Kidney epithelial cell (primary cell): ENCODE results near the gene PLXNA4. TPM values are rescaled to one million over a fixed set of nuclear protein-coding genes. Genes with fewer than 3 reads are reported as not detected.

ENCODE experiments used
- DNase-seq: peaks from one replicate; pipeline ENCODE4 v3.0.0-alpha.2; 2010; ENCODE audit warnings: low read depth
- H3K27me3 ChIP-seq: 2 replicates; pipeline ENCODE4 v1.6.0; 2011; ENCODE audit warnings: low read length; ENCODE audit not compliant: control insufficient read depth, insufficient read depth
- H3K36me3 ChIP-seq: 2 replicates; pipeline ENCODE4 v1.5.1; 2011; ENCODE audit warnings: low read length; ENCODE audit not compliant: control insufficient read depth, insufficient read depth
- H3K4me3 ChIP-seq: 2 replicates; pipeline ENCODE4 v1.5.1; 2011; ENCODE audit warnings: low read depth, mild to moderate bottlenecking, control low read depth, low read length
- CTCF ChIP-seq: IDR thresholded peaks from 2 replicates; pipeline ENCODE4 v1.5.1; 2011; ENCODE audit warnings: mild to moderate bottlenecking, moderate library complexity, low read length, control low read depth, inconsistent platforms; ENCODE audit not compliant: insufficient read depth, poor library complexity, severe bottlenecking
- total RNA-seq: library from RNA; depleted of rRNA; stranded (reverse); fragments of >200 nt; gene quantifications from 2 replicates; pipeline ENCODE4 v1.2.3, GENCODE V29; 2015

Gene PLXNA4
- total RNA-seq, 1 donor from 2014 or later, result 5.9 TPM

- H3K36me3 ChIP-seq, result no peaks in the 10 kb centered on the region
- H3K27me3 ChIP-seq, result peaks cover 2% of the 10 kb centered on the region
- H3K4me3 ChIP-seq, result no peak overlapping the region
- TF ChIP-seq CTCF, result no peak
- no peak for DNase-seq
Observed at GRCh38 chr7:132438926-132439325, 137.3 kb downstream of the PLXNA4 start.

GRCh38 chr7:132437730-132438129 is 138.5 kb downstream of the PLXNA4 start:
- Histone ChIP-seq H3K36me3 (no peaks in the 10 kb centered on the region), H3K4me3 (no peak overlapping the region), H3K27me3 (peaks cover 2% of the 10 kb centered on the region)
- TF ChIP-seq CTCF, result no peak
- no peak for DNase-seq

- no peaks in the 10 kb centered on the region for H3K36me3 ChIP-seq
- no peak overlapping the region for H3K4me3 ChIP-seq
- no peak for TF ChIP-seq CTCF
- no peak for DNase-seq
- H3K27me3 ChIP-seq, result peaks cover 2% of the 10 kb centered on the region
Observed at GRCh38 chr7:132436121-132436520, 140.1 kb downstream of the PLXNA4 start.

- no peak for DNase-seq
- H3K36me3 ChIP-seq, result no peaks in the 10 kb centered on the region
- TF ChIP-seq CTCF, result no peak
- H3K4me3 ChIP-seq, result no peak overlapping the region
- peaks cover 2% of the 10 kb centered on the region for H3K27me3 ChIP-seq
Observed at GRCh38 chr7:132435016-132435990, 141.0 kb downstream of the PLXNA4 start.

- Histone ChIP-seq H3K27me3 (peaks cover 2% of the 10 kb centered on the region), H3K36me3 (no peaks in the 10 kb centered on the region), H3K4me3 (no peak overlapping the region)
- no peak for DNase-seq
- no peak for TF ChIP-seq CTCF
Observed at GRCh38 chr7:132434041-132434440, 142.2 kb downstream of the PLXNA4 start.
